ENCODE results near the gene LYRM4.

LYRM4 gene

GRCh38 chr6:5246141-5247097 lies 14.3 kb downstream of the LYRM4 start:
- no peak for DNase-seq (ENCODE audit: low read depth in 2 of 2, low spot score in 1 of 2)

- no peak for DNase-seq (ENCODE audit: low read depth in 2 of 2, low spot score in 1 of 2)
These were observed 17.7 kb downstream of the LYRM4 start for GRCh38 chr6:5243069-5243468.

GRCh38 chr6:5241252-5241651 lies 19.5 kb downstream of the LYRM4 start:
- no peak for DNase-seq (ENCODE audit: low read depth in 2 of 2, low spot score in 1 of 2)

DNA sequence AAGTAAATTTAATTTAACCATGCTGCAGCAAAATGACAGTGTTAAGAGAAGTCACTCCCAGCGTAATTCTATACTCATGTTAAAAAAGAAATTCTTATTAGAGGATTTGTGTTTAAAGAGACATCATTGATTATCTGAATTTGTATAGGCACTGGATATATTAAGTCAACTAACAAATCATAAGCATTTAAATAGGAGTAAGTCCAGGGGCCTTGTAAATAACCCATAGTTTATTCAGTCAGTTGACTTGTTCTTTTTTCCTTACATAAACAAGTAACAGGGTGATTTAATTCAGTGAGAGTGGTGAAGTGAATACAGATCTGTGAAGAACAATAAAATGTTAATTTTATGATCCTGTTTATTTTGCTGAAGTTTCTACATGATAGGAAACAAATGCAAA lies 22.4 kb downstream of the LYRM4 start:
- no peak for DNase-seq (ENCODE audit: low read depth in 2 of 2, low spot score in 1 of 2)

DNA sequence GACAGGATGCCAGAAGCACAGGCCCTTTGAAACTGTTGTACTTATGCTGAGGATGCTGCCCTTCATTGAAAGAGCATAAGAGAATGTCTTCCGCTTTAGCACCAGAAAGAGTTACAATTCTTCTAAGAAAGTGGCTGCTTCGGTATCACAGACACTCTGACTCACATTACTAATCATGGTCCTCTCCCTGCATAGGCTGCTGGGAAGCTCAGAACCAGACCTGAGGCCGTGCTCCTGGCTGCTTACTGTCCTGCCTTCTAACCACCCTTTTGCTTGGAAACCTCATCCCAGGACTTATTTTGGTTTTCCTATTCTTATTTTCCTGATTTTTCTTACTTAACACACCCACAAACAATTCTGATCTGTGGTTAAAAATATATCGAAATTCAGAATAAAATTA lies 22.9 kb downstream of the LYRM4 start:
- DNase-seq (ENCODE audit: low read depth in 2 of 2, low spot score in 1 of 2): no peak

GRCh38 chr6:5235830-5236229 lies 24.9 kb downstream of the LYRM4 start:
- DNase-seq (ENCODE audit: low read depth in 2 of 2, low spot score in 1 of 2): no peak

DNA sequence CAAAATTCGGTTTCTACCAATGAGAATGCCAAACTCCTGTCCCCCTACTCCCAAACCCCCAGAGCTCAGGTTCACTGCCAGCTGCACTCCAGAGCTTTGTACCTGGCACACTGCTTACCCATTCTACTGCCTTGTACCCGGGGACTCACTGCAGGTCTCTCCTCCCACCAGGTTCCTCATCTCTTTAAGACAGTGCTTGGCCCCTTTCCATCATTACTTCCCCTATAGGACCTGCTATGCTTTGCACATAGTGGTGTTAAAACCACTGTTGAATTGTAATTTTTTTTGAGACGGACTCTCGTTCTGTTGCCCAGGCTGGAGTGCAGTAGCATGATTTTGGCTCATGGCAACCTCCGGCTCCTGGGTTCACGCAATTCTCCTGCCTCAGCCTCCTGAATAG lies 25.9 kb downstream of the LYRM4 start:
- DNase-seq (ENCODE audit: low read depth in 2 of 2, low spot score in 1 of 2): no peak

GRCh38 chr6:5231289-5231688 lies 29.5 kb downstream of the LYRM4 start:
- DNase-seq (ENCODE audit: low read depth in 2 of 2, low spot score in 1 of 2): no peak

DNA sequence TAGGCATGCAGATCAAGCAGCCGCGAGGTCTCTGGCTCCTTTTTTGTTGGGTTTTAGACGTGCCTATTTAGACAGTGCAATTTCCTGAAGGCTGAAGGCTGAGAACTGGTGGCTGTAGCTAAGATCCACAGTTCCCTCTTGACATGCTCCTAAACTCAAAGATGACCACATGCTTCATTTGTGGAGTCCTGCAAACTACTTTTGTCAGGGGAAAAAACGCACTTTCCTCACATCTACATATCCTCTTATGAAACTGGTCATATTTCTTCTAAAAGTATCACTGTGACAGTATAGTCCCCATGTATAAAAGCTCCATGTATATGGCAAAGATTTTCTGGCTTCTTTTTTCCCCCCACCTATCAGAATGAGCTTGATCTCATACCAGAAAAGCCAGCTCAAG lies 30.7 kb downstream of the LYRM4 start:
- no peak for DNase-seq (ENCODE audit: low read depth in 2 of 2, low spot score in 1 of 2)

GRCh38 chr6:5229356-5229755 lies 31.4 kb downstream of the LYRM4 start:
- DNase-seq (ENCODE audit: low read depth in 2 of 2, low spot score in 1 of 2): no peak

DNA sequence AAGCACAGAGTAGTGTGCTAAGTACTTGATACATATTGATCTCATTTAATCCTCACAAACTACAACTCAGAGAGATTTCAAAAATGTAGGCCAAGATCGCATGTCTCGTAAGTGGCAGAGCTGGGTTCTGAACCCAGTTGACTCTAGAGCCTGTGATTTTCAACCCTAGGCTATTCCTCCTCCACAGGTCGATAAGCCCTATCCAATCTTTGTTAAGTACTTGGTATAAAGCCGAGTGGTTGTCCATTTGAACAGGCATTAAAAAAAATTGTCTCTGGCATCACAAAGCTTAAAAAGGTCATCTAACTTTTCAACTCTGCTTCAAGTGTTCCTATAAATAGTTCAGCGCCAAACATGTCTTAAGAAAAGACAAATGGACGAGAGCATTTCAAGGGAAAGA lies 37.4 kb downstream of the LYRM4 start:
- DNase-seq (ENCODE audit: low read depth in 2 of 2, low spot score in 1 of 2): no peak

DNA sequence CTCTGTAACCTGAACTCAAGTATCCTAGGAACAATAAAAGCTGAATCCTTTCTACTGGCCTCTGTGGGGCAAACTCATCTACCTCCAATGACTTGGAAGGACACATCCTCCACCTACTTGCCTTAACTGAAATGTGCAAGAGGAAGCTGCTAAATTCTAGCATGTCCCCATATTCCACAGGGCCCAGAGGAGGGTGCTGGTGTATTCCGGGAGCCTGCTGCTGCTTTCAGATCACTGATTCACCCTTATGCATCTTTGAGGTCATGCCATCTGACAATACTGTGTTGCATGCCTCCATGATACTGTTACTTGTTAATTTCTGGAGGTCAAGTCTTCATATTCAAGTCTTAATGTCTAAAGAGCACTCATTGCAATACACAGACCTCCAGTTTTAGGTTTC lies 40.3 kb downstream of the LYRM4 start:
- no peak for DNase-seq (ENCODE audit: low read depth in 2 of 2, low spot score in 1 of 2)

DNA sequence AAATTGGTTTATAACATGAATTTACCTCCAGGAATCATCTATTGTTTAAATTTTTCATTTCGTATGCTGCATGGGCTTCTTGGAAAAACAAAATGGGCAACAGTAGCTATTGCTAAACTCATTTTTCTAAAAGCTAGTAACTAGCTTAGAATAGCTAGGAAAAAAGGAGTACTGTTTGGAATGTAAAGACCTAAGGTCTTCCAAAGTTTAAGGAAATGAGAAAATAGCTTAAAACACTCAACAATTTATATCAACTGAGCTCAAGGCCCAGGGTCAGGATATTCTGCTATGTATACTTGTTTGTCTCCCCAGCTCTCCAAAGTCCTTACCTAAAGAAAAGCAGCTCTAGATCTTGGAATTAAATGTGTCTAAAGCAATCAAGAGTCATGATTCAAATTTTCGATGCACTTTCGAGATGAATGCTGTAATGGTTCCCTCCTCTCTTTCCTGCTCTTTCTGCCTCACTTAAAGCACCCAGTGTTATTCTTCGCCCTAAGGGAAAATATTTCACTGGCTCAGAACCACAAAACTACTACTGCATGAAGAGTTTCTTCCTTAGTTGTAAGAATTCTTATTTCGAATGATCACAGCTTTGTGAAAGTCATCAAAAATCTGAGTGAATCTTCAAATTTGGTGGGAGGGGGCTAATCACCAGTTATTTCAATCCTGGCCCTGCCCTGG lies 41.6 kb downstream of the LYRM4 start:
- no peak for DNase-seq (ENCODE audit: low read depth in 2 of 2, low spot score in 1 of 2)

GRCh38 chr6:5217356-5217755 lies 43.4 kb downstream of the LYRM4 start:
- no peak for DNase-seq (ENCODE audit: low read depth in 2 of 2, low spot score in 1 of 2)

- DNase-seq (ENCODE audit: low read depth in 2 of 2, low spot score in 1 of 2): no peak
These were observed 45.0 kb downstream of the LYRM4 start for GRCh38 chr6:5215799-5216198.

DNA sequence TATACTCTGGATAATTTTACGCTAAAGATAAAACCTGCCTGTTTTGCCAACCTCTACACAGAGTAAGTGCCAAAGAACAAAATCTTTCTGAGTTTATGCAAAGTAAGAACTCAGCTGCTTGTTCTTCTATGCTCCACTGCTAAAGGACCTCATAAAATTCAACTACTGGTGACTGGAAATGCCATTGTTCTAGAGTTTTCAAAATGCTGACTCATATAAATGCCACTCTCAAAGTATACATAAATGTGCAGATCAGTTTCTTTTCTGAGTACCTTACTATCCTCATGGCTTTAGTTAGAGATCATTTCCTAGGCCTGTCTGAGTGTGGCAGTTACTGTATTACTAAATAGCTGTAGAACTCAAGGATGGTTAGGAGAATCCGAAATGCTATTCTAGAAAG lies 45.6 kb downstream of the LYRM4 start:
- no peak for DNase-seq (ENCODE audit: low read depth in 2 of 2, low spot score in 1 of 2)

GRCh38 chr6:5214570-5215052 lies 46.1 kb downstream of the LYRM4 start:
- no peak for DNase-seq (ENCODE audit: low read depth in 2 of 2, low spot score in 1 of 2)

GRCh38 chr6:5213836-5214235 lies 46.9 kb downstream of the LYRM4 start:
- DNase-seq (ENCODE audit: low read depth in 2 of 2, low spot score in 1 of 2): no peak

DNA sequence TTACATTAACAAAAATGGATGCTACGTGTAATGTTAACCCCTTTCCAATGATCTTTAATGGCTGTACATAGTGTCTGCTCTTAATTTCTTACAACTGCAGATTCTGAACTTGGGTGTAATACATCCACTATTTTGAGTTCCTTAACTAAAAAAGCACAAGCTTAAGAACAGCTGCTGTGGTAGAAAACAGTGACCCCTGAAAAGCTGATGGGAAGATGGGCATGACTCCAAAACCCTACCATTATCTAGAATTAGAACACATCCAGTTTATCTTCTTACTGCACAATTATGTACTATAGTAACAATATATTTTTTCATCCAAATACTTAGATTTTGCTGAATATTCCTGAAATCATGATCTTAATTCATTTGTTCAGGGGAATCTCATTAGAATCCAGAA lies 49.3 kb downstream of the LYRM4 start:
- DNase-seq (ENCODE audit: low read depth in 2 of 2, low spot score in 1 of 2): no peak

GRCh38 chr6:5208471-5208971 lies 52.2 kb downstream of the LYRM4 start:
- DNase-seq (ENCODE audit: low read depth in 2 of 2, low spot score in 1 of 2): no peak

DNA sequence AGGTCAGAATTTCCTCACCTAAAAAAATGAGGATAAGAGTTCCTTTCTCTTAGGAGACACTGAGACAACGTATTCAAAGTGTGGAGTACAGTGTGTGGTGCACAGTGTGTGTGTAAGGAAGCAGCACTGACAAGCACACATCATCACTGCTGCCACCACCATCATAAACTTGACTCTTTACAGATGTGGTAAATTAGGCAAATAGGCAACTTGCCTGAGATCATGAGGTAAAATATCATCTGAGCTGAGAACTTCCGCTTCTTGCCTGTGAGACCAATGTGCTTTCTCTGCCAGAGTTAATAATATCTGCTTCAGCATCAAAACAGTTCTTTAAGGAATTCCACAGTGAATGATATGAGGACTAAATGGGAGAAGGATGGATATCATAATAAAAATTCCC lies 52.7 kb downstream of the LYRM4 start:
- no peak for DNase-seq (ENCODE audit: low read depth in 2 of 2, low spot score in 1 of 2)

GRCh38 chr6:5206920-5207561 lies 53.7 kb downstream of the LYRM4 start:
- no peak for DNase-seq (ENCODE audit: low read depth in 2 of 2, low spot score in 1 of 2)
